Gastroesophageal sphincter (tissue), 4 donors: ENCODE results near the gene NFAT5. TPM values are rescaled to one million over a fixed set of nuclear protein-coding genes. Genes with fewer than 3 reads are reported as not detected.
"Not testable (repeated sequence)": the region's sequence is repeated elsewhere in the genome, so short reads cannot be mapped to it uniquely, and the experiment has no call there.

ENCODE experiments used
- ATAC-seq: fragments of 150-250 bp; one replicate; pipeline ENCODE4 v1.9.1; 2016; ENCODE audit warnings: mild to moderate bottlenecking, moderate library complexity
- H3K27ac ChIP-seq, 4 donors: fragments of 200-600 bp; sonication (generic) in 3 of 4; 1 replicate in 3 of 4; 2 replicates in 1 of 4; pipeline ENCODE4 v1.5.1; 2016 to 2019
- H3K27me3 ChIP-seq: fragments of 200-600 bp; sonication (generic); one replicate; pipeline ENCODE4 v1.5.1; 2019
- H3K36me3 ChIP-seq, 2 donors: fragments of 200-600 bp; sonication (generic); one replicate each; pipeline ENCODE4 v1.5.1; 2019; ENCODE audit warnings: control low read depth in 1 of 2
- H3K4me1 ChIP-seq, 3 donors: fragments of 200-600 bp; sonication (generic); 1 replicate in 2 of 3; 2 replicates in 1 of 3; pipeline ENCODE4 v1.5.1; 2016 to 2019; ENCODE audit warnings: control low read depth in 2 of 3
- H3K4me3 ChIP-seq, 2 donors: fragments of 200-600 bp; sonication (generic); one replicate each; pipeline ENCODE4 v1.5.1; 2019; ENCODE audit warnings: mild to moderate bottlenecking in 1 of 2, moderate library complexity in 1 of 2
- H3K9me3 ChIP-seq, 3 donors: fragments of 200-600 bp; sonication (generic); one replicate each; pipeline ENCODE4 v1.5.1; 2017 to 2019; ENCODE audit warnings: control low read depth in 2 of 3
- EP300 ChIP-seq: sonication (generic); formaldehyde crosslinking; IDR thresholded peaks from one replicate; pipeline ENCODE4 v1.6.1; 2017; ENCODE audit warnings: antibody characterized with exemption, mild to moderate bottlenecking
- POLR2A ChIP-seq, 2 donors: fragments of 450-650 bp; IDR thresholded peaks; one replicate each; pipeline ENCODE4 v1.6.1; 2017; ENCODE audit warnings: antibody characterized with exemption in 2 of 2, mild to moderate bottlenecking in 2 of 2, moderate library complexity in 1 of 2
- POLR2AphosphoS5 ChIP-seq: sonication (generic); formaldehyde crosslinking; IDR thresholded peaks from one replicate; pipeline ENCODE4 v1.6.1; 2017; ENCODE audit warnings: antibody characterized with exemption
- WGBS, 2 donors: methylation state at CpG; one replicate each; pipeline ENCODE4 v1.1.5; 2018; ENCODE audit warnings: low coverage in 1 of 2; 5-methylcytosine and 5-hydroxymethylcytosine counted together
- total RNA-seq, 4 donors: library from RNA; depleted of rRNA; stranded (reverse); fragments of >200 nt; gene quantifications; one replicate each; pipeline ENCODE4 v1.1.0, GENCODE V29; 2016
- TF ChIP-seq, protein P1 (sequence below), 4 experiments: fragments of 200-600 bp in 2 of 4; fragments of 450-650 bp in 2 of 4; sonication (generic) in 1 of 4; IDR thresholded peaks; one replicate each; pipeline ENCODE4 v1.5.1; 2017 to 2019; ENCODE audit warnings: antibody characterized with exemption in 4 of 4, mild to moderate bottlenecking in 2 of 4, moderate library complexity in 2 of 4

NFAT5 gene
- total RNA-seq, 4 donors from 2014 or later = 43.8 to 79.1 (median 59.5) TPM

DNA sequence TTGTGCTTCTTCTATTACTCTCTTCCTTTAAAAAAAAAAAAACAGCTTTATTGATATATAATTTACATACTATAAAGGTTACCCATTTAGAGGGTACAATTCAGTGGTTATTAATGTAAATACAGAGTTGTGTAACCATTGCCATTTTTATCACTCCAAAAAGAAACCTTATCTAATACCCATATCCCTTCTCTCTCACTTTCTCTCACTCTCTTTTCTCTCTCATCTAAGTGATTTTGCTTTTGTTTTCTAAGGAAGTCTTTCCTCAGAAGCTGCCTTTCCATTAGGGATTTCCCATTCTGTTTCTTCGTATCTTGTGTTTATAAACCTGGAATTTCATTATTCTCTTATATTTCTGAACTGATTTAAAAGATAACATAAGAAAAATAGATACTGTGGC is 55.5 kb downstream of the NFAT5 start:
- Histone ChIP-seq H3K9me3 (no peaks in the 10 kb centered on the region), H3K27me3 (no peaks in the 10 kb centered on the region), H3K27ac (peak overlapping the region in 1 of 4 donors; percentile 70), H3K4me1 (peaks cover 14 to 59% (median 16%) of the 10 kb centered on the region in 3 donors), H3K4me3 (no peak overlapping the region), H3K36me3 (peaks cover 0 to 4% of the 10 kb centered on the region in 2 donors)
- TF ChIP-seq POLR2AphosphoS5 = no peak
- no peak for TF ChIP-seq EP300
- TF ChIP-seq POLR2A (IDR thresholded peaks at IDR 0.05) = no peak
- no peak for ATAC-seq
- 60 to 69% methylated on average over 1 of the region's 1 CpG for WGBS, 2 donors

DNA sequence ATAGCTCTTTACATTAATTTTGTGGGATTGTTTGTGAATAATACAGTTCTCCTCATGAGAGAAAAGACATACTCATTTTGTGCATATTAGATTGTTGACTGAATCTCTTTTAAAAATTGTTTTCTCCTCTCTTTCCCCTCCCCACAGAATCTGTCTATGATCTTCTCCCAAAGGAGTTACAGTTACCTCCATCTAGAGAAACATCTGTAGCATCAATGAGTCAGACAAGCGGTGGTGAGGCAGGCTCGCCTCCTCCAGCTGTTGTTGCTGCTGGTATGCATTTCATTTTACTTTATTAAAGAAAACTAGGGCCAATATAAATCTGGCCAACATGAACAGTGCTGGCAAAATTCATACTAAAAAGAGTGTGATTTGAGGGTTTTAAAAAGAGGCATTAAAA is 60.5 kb downstream of the NFAT5 start:
- peaks cover 0 to 19% of the 10 kb centered on the region in 2 donors for H3K36me3 ChIP-seq
- no peak for TF ChIP-seq EP300
- TF ChIP-seq, protein P1, sequence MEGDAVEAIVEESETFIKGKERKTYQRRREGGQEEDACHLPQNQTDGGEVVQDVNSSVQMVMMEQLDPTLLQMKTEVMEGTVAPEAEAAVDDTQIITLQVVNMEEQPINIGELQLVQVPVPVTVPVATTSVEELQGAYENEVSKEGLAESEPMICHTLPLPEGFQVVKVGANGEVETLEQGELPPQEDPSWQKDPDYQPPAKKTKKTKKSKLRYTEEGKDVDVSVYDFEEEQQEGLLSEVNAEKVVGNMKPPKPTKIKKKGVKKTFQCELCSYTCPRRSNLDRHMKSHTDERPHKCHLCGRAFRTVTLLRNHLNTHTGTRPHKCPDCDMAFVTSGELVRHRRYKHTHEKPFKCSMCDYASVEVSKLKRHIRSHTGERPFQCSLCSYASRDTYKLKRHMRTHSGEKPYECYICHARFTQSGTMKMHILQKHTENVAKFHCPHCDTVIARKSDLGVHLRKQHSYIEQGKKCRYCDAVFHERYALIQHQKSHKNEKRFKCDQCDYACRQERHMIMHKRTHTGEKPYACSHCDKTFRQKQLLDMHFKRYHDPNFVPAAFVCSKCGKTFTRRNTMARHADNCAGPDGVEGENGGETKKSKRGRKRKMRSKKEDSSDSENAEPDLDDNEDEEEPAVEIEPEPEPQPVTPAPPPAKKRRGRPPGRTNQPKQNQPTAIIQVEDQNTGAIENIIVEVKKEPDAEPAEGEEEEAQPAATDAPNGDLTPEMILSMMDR (IDR thresholded peaks at IDR 0.05) = no peak
- no peak for TF ChIP-seq POLR2A (IDR thresholded peaks at IDR 0.05)
- no peak for TF ChIP-seq POLR2AphosphoS5
- WGBS, 2 donors = 33% methylated on average over 2 of the region's 2 CpGs; no CpG with 5 or more reads in 1 of the 2 donors
- H3K27me3 ChIP-seq = no peaks in the 10 kb centered on the region
- no peak overlapping the region for H3K27ac ChIP-seq
- peaks cover 0 to 28% (median 0%) of the 10 kb centered on the region in 3 donors for H3K4me1 ChIP-seq
- no peak for ATAC-seq
- no peaks in the 10 kb centered on the region for H3K9me3 ChIP-seq
- no peak overlapping the region for H3K4me3 ChIP-seq

DNA sequence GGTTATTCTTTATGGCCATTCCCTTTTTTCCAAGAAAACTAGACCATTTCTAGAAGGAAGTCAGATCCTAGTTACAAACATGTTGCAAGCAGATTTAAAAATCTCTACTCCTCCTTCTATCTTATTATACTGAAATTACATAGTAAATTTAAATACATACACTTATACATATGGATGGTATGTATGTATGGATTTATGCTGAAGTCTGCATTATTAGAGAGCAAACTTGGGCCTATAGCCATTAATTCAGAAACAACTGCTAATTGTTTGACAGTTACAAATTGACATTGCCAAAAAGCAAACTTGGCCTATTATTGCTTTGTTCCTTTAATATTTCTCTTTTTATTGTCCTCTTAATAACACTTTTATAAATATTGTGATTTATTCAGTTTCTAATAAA is 67.1 kb downstream of the NFAT5 start:
- Histone ChIP-seq H3K4me3 (no peak overlapping the region), H3K4me1 (peaks cover 0 to 28% (median 0%) of the 10 kb centered on the region in 3 donors), H3K27me3 (no peaks in the 10 kb centered on the region), H3K9me3 (peaks cover 0 to 6% (median 0%) of the 10 kb centered on the region in 3 donors), H3K36me3 (peaks cover 0 to 51% of the 10 kb centered on the region in 2 donors), H3K27ac (no peak overlapping the region)
- TF ChIP-seq, protein P1 (IDR thresholded peaks at IDR 0.05) = no peak
- TF ChIP-seq EP300 (no peak), POLR2AphosphoS5 (no peak), POLR2A (IDR thresholded peaks at IDR 0.05) (no peak)
- ATAC-seq = no peak

DNA sequence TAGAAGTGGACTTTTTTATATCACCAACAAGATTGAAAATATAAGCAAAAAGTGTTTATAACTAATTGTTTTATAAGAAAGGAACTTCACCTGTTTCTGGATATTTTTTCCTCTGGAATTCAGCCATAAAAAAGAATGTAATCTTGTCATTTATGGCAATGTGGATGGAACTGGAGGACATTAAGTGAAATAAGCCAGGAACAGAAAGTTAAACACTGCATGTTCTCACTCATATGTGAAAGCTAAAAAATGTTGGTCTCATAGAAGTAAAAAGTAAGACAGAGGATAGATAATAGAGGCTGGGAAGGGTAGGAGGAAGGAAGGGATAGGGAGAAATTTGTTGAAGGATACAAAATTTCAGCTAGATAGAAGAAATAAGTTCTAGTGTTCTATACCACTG is 67.6 kb downstream of the NFAT5 start:
- H3K4me1 ChIP-seq = peaks cover 0 to 22% (median 0%) of the 10 kb centered on the region in 3 donors
- peaks cover 0 to 6% (median 0%) of the 10 kb centered on the region in 3 donors for H3K9me3 ChIP-seq
- no peak for ATAC-seq
- TF ChIP-seq POLR2A (IDR thresholded peaks at IDR 0.05) = no peak
- TF ChIP-seq EP300 = no peak
- TF ChIP-seq POLR2AphosphoS5 = no peak
- TF ChIP-seq, protein P1 (IDR thresholded peaks at IDR 0.05) = no peak
- H3K27ac ChIP-seq = no peak overlapping the region
- peaks cover 0 to 53% of the 10 kb centered on the region in 2 donors for H3K36me3 ChIP-seq
- no peak overlapping the region for H3K4me3 ChIP-seq
- H3K27me3 ChIP-seq = no peaks in the 10 kb centered on the region

DNA sequence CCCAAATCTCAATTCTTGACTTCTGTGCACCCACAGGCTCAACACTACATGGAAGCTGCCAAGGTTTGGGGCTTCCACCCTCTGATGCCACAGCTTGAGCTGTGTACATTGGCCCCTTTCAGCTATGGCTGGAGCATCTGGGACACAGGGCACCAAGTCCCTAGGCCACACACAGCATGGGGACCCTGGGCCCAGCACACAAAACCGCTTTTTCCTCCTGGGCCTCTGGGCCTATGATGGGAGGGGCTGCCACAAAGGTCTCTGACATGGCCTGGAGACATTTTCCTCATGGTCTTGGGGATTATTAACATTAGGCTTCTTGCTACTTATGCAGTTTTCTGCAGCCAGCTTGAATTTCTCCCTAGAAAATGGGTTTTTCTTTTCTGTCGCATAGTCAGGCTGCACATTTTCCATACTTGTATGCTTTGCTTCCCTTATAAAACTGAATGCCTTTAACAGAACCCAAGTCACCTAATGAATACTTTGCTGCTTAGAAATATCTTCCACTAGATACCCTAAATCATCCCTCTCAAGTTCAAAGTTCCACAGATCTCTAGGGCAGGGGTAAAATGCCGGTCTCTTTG is 70.9 kb downstream of the NFAT5 start:
- 97 to 100% methylated on average over 2 to 3 of the region's 3 CpGs for WGBS, 2 donors
- H3K9me3 ChIP-seq, ATAC-seq, H3K4me3 ChIP-seq, H3K27ac ChIP-seq, H3K27me3 ChIP-seq: not testable (repeated sequence)
- Histone ChIP-seq H3K4me1 (peaks cover 0 to 27% (median 0%) of the 10 kb centered on the region in 3 donors), H3K36me3 (peaks cover 0 to 35% of the 10 kb centered on the region in 2 donors)

DNA sequence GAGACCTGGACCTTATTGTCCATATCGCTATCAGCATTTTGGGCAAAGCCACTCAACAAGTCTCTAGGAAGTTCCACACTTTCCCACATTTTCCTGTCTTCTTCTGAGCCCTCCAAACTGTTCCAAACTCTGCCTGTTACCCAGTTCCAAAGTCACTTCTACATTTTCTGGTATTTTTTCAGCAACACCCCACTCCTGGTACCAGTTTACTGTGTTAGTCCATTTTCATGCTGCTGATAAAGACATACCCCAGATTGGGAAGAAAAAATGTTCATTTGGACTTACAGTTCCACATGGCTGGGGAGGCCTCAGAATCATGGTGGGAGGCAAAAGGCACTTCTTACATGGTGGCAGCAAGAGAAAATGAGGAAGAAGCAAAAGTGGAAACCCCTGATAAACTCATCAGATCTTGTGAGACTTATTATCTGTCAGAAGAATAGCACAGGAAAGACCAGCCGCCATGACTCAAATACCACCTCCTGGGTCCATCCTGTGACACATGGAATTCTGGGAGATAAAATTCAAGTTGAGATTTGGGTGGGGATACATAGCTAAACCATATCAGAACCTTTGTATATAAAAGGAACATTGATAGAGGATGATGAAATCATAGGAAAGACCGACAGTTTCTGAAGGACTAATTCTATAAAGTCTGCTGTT is 71.6 kb downstream of the NFAT5 start:
- not testable (repeated sequence) for H3K27me3 ChIP-seq, H3K27ac ChIP-seq, H3K9me3 ChIP-seq, ATAC-seq, H3K4me3 ChIP-seq
- Histone ChIP-seq H3K4me1 (peaks cover 0 to 27% (median 0%) of the 10 kb centered on the region in 3 donors), H3K36me3 (peaks cover 0 to 31% of the 10 kb centered on the region in 2 donors)
- WGBS, 2 donors = 94 to 98% methylated on average over 2 to 3 of the region's 3 CpGs

DNA sequence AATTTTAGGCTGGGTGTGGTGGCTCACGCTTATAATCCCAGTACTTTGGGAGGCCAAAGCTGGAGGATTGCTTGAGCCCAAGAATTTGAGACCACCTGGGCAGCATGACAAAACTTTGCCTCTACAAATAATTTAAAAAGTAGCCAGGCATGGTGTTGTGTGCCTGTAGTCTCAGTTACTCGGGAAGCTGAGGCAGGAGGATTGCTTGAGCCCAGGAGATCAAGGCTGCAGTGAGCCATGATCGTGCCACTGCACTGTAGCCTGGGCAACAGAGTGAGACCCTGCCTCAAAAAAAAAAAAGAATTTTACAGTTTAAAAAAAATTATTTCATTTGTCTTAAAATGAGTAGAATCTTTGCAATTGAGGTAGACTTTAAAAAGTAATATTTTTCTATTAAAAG is 78.2 kb downstream of the NFAT5 start:
- 100% methylated on average over 2 to 3 of the region's 3 CpGs for WGBS, 2 donors
- H3K27ac ChIP-seq, H3K4me3 ChIP-seq, H3K9me3 ChIP-seq, ATAC-seq, H3K27me3 ChIP-seq: not testable (repeated sequence)
- Histone ChIP-seq H3K36me3 (peaks cover 0 to 22% of the 10 kb centered on the region in 2 donors), H3K4me1 (peaks cover 0 to 20% (median 3%) of the 10 kb centered on the region in 3 donors)
